Measurements from ENCODE around the gene HNRNPH2. TPM values are rescaled to one million over a fixed set of nuclear protein-coding genes. Genes with fewer than 3 reads are reported as not detected.

HNRNPH2 gene
- total RNA-seq, 2 donors from 2014 or later: 75.2 to 80.7 TPM

- no peaks in the 10 kb centered on the region for H3K9me3 ChIP-seq (ENCODE audit: control insufficient read depth, low read length)
- Mint-ChIP-seq H3K4me1 (peaks cover 5% of the 10 kb centered on the region), H3K27me3 (ENCODE audit: insufficient read depth) (no peaks in the 10 kb centered on the region), H3K9me3 (peaks cover 38% of the 10 kb centered on the region), H3K36me3 (ENCODE audit: low read depth) (peaks cover 18% of the 10 kb centered on the region), H3K27ac (peak overlapping the region; percentile 99), H3K4me3 (peak overlapping the region; percentile 76)
- no peak for TF ChIP-seq CTCF (conservative IDR thresholded peaks at IDR 0.05)
- peak overlapping the region; percentile 60 for H3K27ac ChIP-seq (ENCODE audit: low read depth, low read length)
- peak overlapping the region; percentile 99 for H3K9ac ChIP-seq (ENCODE audit: extremely low read depth, low read length, poor library complexity, severe bottlenecking)
- H3K36me3 ChIP-seq (ENCODE audit: control insufficient read depth, insufficient read depth, low read length): peaks cover 21% of the 10 kb centered on the region
- 1% methylated on average over 14 of the region's 15 CpGs; no CpG with 5 or more reads in 1 of the 2 experiments for WGBS, 2 experiments (ENCODE audit: insufficient coverage in 1 of 2, insufficient read length in 1 of 2)
- H3K4me3 ChIP-seq (ENCODE audit: low read length): peak overlapping the region; percentile 92
- H3K27me3 ChIP-seq (ENCODE audit: control insufficient read depth, insufficient read depth, low read length, poor library complexity, severe bottlenecking): no peaks in the 10 kb centered on the region
- peak; percentile 50 for DNase-seq
- H3K4me1 ChIP-seq (ENCODE audit: control insufficient read depth, insufficient read depth, low read length): no peaks in the 10 kb centered on the region
Observed at GRCh38 chrX:101407167-101407747, 765 bp upstream of the HNRNPH2 start.

- H3K4me3 Mint-ChIP-seq: peak overlapping the region; percentile 76
- peaks cover 5% of the 10 kb centered on the region for H3K4me1 Mint-ChIP-seq
- no peak for TF ChIP-seq CTCF (conservative IDR thresholded peaks at IDR 0.05)
- H3K9me3 Mint-ChIP-seq: peaks cover 41% of the 10 kb centered on the region
- WGBS, 2 experiments (ENCODE audit: insufficient coverage in 1 of 2, insufficient read length in 1 of 2): 0% methylated on average over 6 of the region's 8 CpGs; no CpG with 5 or more reads in 1 of the 2 experiments
- H3K9ac ChIP-seq (ENCODE audit: extremely low read depth, low read length, poor library complexity, severe bottlenecking): peak overlapping the region; percentile 99
- no peaks in the 10 kb centered on the region for H3K9me3 ChIP-seq (ENCODE audit: control insufficient read depth, low read length)
- no peaks in the 10 kb centered on the region for H3K27me3 Mint-ChIP-seq (ENCODE audit: insufficient read depth)
- no peaks in the 10 kb centered on the region for H3K27me3 ChIP-seq (ENCODE audit: control insufficient read depth, insufficient read depth, low read length, poor library complexity, severe bottlenecking)
- peaks cover 26% of the 10 kb centered on the region for H3K36me3 Mint-ChIP-seq (ENCODE audit: low read depth)
- DNase-seq: no peak
- peaks cover 21% of the 10 kb centered on the region for H3K36me3 ChIP-seq (ENCODE audit: control insufficient read depth, insufficient read depth, low read length)
- peak overlapping the region; percentile 95 for H3K27ac ChIP-seq (ENCODE audit: low read depth, low read length)
- no peaks in the 10 kb centered on the region for H3K4me1 ChIP-seq (ENCODE audit: control insufficient read depth, insufficient read depth, low read length)
- H3K4me3 ChIP-seq (ENCODE audit: low read length): peak overlapping the region; percentile 92
- H3K27ac Mint-ChIP-seq: peak overlapping the region; percentile 99
Observed at GRCh38 chrX:101408532-101408841, 465 bp downstream of the HNRNPH2 start.

- 32% methylated on average over 6 of the region's 6 CpGs; no CpG with 5 or more reads in 1 of the 2 experiments for WGBS, 2 experiments (ENCODE audit: insufficient coverage in 1 of 2, insufficient read length in 1 of 2)
- H3K9me3 ChIP-seq (ENCODE audit: control insufficient read depth, low read length): no peaks in the 10 kb centered on the region
- Mint-ChIP-seq H3K27ac (peak overlapping the region; percentile 99), H3K9me3 (peaks cover 37% of the 10 kb centered on the region), H3K27me3 (ENCODE audit: insufficient read depth) (no peaks in the 10 kb centered on the region), H3K4me1 (peaks cover 5% of the 10 kb centered on the region), H3K36me3 (ENCODE audit: low read depth) (peaks cover 21% of the 10 kb centered on the region), H3K4me3 (peak overlapping the region; percentile 76)
- H3K36me3 ChIP-seq (ENCODE audit: control insufficient read depth, insufficient read depth, low read length): peaks cover 15% of the 10 kb centered on the region
- peak overlapping the region; percentile 99 for H3K9ac ChIP-seq (ENCODE audit: extremely low read depth, low read length, poor library complexity, severe bottlenecking)
- peak overlapping the region; percentile 92 for H3K4me3 ChIP-seq (ENCODE audit: low read length)
- H3K27me3 ChIP-seq (ENCODE audit: control insufficient read depth, insufficient read depth, low read length, poor library complexity, severe bottlenecking): no peaks in the 10 kb centered on the region
- DNase-seq: no peak
- H3K27ac ChIP-seq (ENCODE audit: low read depth, low read length): no peak overlapping the region
- no peak for TF ChIP-seq CTCF (conservative IDR thresholded peaks at IDR 0.05)
- H3K4me1 ChIP-seq (ENCODE audit: control insufficient read depth, insufficient read depth, low read length): no peaks in the 10 kb centered on the region
Observed at GRCh38 chrX:101409043-101409442, 1.0 kb downstream of the HNRNPH2 start.

Data from endodermal cell (in vitro differentiated cells).